Embryonic facial prominence (tissue), 1 donor: ENCODE data around the gene KRTAP4-4.
"Not testable (repeated sequence)": the region's sequence is repeated elsewhere in the genome, so short reads cannot be mapped to it uniquely, and the experiment has no call there.

Source experiments
- DNase-seq: peaks from one replicate; pipeline ENCODE4 v3.0.0-alpha.2; 2016; ENCODE audit errors: extremely low spot score

Gene KRTAP4-4

GRCh38 chr17:41148971-41149651 is 11.4 kb downstream of the KRTAP4-4 start:
- DNase-seq = not testable (repeated sequence)

- no peak for DNase-seq
Observed at GRCh38 chr17:41147531-41148204, 12.9 kb downstream of the KRTAP4-4 start.

- DNase-seq = no peak
Observed at GRCh38 chr17:41145261-41145660, 15.3 kb downstream of the KRTAP4-4 start.

GRCh38 chr17:41144846-41145245 is 15.7 kb downstream of the KRTAP4-4 start:
- DNase-seq = no peak

DNA sequence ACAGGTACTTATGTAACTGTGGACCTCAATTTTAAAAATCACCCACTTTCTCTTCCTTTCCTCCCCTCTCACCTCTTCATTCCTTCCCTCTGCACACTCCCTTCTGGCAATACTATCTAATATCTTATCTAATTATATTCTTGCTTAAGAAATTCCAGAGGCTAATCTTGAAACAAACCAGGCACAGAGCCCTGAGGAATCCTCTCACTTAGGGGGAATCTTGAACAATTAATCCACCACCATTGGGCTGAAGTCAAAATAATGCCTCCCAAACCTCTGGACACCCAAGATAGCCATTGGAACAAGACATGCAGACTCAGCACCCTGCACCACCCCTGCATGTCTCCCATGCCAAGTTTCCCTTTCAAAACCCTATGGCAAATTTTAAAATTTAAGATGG is 19.2 kb downstream of the KRTAP4-4 start:
- DNase-seq = no peak

DNA sequence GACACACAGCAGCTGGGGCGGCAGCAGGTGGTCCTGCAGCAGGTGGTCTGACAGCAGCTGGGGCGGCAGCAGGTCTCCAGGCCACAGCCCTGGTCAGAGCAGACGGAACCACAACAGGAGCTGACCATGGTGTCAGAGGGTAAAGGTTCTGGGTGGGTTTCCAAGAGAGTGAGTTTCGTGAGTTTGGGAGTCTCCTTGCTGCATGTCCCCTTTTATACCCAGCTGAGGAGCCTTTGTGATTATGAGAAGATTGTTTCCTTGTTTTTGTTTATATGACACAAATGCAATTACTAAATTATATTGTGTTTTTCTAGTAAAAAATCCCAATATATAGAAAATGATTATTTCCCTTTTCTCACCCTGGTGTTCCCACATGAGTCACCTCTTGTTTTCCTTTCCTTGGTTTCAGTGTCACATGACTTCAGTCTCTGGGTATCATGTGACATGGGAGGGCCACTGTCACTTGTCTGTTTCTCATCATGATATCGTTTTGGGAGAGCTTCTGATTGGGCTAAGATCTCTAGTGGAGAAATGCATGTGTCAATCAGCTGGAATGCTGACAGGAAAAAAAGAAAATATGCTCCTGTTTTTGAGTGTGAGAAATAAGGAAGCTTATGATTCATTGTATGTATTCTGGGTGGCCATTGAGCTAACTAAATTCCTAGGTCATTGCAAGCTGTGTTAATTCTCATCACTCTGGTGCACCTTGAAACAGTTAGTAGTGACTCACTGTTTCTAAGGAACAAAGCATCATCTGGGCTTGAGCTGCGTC is 20.0 kb downstream of the KRTAP4-4 start, which contains the start of gene KRTAP4-6:
Gene KRTAP4-6 (minus strand): TSS at position 185 of the 772 bp plus-strand sequence. CDS start 57 bp downstream, at position 128.
- DNase-seq = no peak

GRCh38 chr17:41139865-41140264 is 20.7 kb downstream of the KRTAP4-4 start:
- DNase-seq = not testable (repeated sequence)

DNA sequence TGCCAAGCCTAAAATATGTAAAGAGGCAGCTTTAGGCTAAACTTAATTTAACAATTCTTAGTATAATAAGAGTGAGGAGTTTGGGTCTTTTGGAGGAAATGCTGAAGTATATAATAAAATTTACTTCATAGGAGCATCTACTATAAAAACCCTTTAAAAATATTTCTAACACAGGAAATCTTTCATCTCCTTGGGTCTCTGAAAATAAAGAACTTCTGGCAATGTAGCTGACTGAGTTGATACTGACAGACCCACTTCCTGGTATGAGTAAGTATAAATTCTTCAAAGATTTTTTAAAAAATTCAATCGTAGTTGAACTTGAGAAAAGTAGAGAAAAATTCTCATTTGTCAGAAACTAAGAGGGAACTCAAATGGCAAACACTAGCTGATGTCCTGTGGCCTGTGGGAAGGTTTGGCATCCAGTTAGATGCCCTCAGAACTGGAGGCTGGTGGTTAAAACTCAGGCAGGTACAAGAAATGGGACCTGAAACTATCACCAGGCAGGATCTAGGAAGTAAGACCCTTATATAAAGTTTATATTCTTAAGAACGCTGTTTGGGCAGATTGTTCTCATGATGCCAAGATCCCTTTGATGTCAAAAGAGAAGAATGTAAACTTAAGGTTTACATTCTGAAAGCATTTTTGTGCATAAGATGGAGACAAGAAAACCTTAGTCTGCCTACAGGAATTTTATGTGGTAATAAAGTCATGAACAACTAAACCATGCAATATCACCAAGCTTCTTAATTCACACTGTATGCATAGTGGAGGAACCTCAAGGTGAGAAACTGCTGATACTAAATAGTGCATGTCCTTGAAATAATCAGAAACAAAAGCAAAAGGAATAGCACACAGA is 26.4 kb downstream of the KRTAP4-4 start:
- DNase-seq = no peak

DNA sequence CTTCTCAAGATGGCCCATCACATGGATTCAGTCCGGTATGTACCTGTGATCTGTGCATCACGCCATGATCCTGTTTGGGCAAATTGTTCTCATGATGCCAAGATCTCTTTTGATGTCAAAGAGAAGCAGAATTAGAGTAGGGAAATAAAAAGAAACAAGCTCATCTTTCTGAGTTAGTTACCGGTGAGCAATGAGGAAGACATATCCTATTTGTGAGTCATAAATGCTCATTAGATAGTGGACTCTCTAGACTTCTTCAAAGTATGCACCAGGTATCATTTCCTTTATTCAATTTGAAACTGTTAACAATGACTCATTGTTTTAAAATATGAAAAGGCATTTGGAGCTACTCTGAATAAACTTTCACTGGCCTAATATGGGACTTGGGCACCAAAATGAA is 28.6 kb downstream of the KRTAP4-4 start:
- no peak for DNase-seq

GRCh38 chr17:41127371-41127770 is 33.2 kb downstream of the KRTAP4-4 start:
- no peak for DNase-seq

DNA sequence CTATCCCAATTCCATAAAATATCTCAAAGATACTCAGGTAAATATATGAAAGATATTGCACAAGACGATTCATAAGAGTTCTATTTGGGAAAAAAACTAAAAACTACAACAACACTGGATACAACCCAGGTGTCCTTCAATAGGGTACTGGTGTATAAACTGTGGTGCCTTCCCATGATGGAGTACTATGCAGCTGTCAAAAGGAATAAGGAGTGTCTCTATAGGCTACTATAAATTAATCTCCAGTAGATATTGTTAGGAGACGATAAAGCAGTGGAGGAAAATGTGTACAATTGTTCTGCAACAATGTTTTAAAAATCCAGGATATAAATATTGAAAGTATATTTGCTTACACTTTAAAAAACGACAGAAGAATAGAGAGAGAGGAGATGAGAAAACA is 34.1 kb downstream of the KRTAP4-4 start:
- DNase-seq = no peak

- no peak for DNase-seq
Observed at GRCh38 chr17:41125064-41125463, 35.5 kb downstream of the KRTAP4-4 start.

DNA sequence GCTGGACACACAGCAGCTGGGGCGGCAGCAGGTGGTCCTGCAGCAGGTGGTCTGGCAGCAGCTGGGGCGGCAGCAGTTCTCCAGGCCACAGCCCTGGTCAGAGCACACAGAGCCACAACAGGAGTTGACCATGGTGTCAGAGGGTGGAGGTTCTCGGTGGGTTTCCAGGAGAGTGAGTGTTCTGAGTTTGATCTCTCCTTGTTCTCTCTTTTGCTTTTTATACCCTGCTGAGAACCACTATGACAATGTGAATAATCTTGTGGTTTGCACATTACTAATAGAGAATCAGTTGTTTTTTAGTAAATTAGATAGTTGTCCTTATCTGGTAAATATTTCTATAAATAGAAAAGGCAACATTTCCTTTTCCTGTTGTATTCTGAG is 36.6 kb downstream of the KRTAP4-4 start, which contains the start of gene KRTAP4-12:
Gene KRTAP4-12 (minus strand): TSS at position 192 of the 381 bp plus-strand sequence. CDS start 60 bp downstream, at position 132.
- not testable (repeated sequence) for DNase-seq

DNA sequence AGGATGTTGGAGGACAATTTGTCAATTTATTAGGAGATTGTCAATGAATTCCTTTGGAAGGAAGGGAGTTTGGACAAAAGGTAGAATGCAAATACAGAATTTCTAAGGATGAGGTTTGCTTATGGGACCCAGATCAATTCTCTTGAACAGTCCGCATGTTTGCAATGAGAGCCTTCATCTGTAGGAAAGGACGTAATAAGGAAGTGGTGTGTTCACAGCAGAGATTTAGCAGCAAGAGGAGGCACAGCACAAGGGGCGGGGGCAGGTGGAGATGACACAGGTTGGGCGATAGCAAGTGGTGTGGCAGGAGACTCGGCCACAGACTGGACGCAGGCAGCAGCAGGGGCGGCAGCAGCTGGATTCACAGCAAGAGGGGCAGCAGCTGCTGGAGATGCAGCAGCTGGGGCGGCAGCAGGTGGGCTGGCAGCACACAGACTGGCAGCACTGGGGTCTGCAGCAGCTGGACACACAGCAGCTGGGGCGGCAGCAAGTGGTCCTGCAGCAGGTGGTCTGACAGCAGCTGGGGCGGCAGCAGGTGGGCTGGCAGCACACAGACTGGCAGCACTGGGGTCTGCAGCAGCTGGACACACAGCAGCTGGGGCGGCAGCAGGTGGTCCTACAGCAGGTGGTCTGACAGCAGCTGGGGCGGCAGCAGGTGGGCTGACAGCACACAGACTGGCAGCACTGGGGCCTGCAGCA is 37.1 kb downstream of the KRTAP4-4 start:
- DNase-seq = not testable (repeated sequence)

- DNase-seq = no peak
Observed at GRCh38 chr17:41121742-41122141, 38.8 kb downstream of the KRTAP4-4 start.

DNA sequence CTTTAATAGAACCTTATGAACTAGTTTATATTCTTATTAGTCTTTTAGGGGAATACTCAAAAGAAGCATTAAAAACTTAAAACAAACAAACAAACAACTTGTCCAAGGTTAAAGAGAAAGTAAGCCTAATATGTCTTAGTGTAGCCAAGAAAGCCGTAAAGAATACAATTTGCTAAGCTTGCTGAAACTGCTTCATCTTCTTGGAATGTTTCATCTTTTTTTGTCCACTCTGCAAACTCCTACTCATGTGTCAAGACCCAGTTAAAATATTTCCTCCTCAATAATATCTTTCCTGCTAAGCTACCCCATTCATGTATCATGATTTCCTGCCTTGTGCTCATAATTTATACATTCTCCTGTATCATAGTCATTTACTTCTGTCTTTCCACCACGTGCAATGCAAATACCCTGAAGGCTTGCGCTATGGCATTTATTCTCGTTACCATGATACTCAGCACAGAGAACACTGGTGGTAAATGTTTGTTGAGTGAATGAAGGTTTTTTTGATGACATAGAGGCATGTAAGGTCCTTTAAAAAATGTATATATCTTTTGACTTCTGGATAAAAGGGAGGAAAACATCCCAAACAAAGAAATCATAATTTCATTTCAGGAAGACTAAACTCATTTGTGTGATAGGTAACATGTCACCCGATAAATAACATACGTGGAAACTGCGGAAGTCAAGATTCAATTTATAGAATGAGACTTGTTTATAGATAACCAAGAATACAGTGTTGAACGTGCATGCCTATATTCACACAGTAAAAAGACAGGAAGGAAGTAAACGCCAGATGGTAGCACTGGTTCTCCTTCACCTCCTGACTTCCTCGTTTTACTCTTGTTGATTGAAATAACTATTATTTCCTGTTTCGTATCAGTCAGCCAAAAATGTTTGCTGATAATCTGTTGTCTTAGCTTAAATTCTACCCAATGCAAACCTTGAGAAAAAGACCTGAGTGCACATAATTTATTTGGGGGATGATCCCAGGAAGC is 40.6 kb downstream of the KRTAP4-4 start:
- not testable (repeated sequence) for DNase-seq

DNA sequence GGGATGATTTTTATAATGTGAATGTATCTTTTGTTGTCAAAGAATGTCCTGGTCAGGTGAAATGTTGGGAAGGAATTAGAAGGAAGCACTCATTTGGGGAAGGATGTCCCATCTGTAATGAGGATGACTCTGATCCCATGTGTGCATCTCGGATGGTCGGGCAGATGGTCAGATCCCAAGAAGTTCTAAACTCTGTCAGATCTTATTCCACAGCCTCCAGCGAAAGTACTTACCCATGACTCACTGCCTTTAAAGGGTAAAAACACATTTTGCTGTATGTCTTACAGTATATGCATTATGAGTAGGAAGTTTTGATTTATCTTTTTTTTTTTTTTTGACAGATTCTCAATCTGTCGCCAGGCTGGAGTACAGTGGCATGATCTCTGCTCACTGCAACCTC is 41.8 kb downstream of the KRTAP4-4 start:
- no peak for DNase-seq

DNA sequence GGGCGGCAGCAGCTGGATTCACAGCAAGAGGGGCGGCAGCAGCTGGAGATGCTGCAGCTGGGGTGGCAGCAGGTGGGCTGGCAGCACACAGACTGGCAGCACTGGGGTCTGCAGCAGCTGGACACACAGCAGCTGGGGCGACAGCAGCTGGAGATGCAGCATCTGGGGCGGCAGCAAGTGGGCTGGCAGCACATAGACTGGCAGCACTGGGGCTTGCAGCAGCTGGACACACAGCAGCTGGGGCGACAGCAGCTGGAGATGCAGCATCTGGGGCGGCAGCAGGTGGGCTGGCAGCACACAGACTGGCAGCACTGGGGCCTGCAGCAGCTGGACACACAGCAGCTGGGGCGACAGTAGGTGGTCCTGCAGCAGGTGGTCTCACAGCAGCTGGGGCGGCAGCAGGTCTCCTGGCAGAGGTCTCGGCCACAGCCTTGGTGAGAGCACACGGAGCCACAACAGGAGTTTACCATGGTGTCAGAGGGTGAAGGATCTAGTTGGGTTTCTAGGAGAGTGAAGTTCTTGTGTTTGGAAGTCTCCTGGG is 42.6 kb downstream of the KRTAP4-4 start, which contains the start of gene KRTAP4-11:
Gene KRTAP4-11 (minus strand): TSS at position 528 of the 541 bp plus-strand sequence. CDS start 58 bp downstream, at position 470.
- not testable (repeated sequence) for DNase-seq

DNA sequence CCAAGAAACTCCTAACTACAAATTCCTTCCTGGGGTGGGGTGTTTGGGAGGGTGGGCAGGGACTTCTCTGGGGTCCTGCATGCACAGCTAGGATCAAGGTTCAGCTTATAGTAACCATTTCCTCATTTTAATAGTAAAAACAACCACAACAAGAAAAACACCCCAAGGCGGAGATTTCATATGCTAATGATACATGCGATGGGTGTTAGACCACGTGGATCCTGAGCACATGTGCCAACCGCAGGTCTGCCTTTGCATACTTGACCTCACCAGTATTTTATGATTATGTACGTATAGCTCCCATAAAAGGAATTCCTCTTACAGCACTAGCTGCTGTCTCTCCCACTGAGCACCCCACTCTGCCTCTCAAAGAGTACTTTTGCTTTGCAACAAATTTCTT is 44.3 kb downstream of the KRTAP4-4 start:
- no peak for DNase-seq
